CD4-positive, CD25-positive, alpha-beta regulatory T cell (primary cell): ENCODE measurements around the gene UBL5. TPM values are rescaled to one million over a fixed set of nuclear protein-coding genes. Genes with fewer than 3 reads are reported as not detected.

Experiments used
- polyA plus RNA-seq, 4 donors: library from polyadenylated mRNA; unstranded; fragments of 300-500 nt; fragmentation: Illumina TruSeq; gene quantifications; one replicate each; pipeline ENCODE4 v1.2.3, GENCODE V29; 2021
- total RNA-seq: library from RNA; stranded (reverse); gene quantifications from one replicate; pipeline ENCODE4 v1.2.3, GENCODE V29; 2022

UBL5 gene
- total and polyA plus RNA-seq, 5 donors from 2014 or later, result 234 to 952 (median 820) TPM

Other genes with a start within 250 kb of the UBL5 start
- 23.8 TPM for gene ZNF121, start 243.4 kb upstream of the UBL5 start, total RNA-seq
- gene ZNF121, start 243.4 kb upstream of the UBL5 start, polyA plus RNA-seq, result 1 to 10 TPM; 1.6 to 5.4 (median 4.4) TPM
- gene ZNF561, start 206.7 kb upstream of the UBL5 start, total RNA-seq, result 36.6 TPM
- 10 to 100 TPM; 17.0 to 25.2 (median 22.8) TPM for gene ZNF561, start 206.7 kb upstream of the UBL5 start, polyA plus RNA-seq
- gene ZNF562, start 152.8 kb upstream of the UBL5 start, total RNA-seq, result 13.5 TPM
- 1 to 10 TPM; 2.0 to 5.0 (median 3.3) TPM for gene ZNF562, start 152.8 kb upstream of the UBL5 start, polyA plus RNA-seq
- gene ZNF846, start 59.2 kb upstream of the UBL5 start, total RNA-seq, result 8.4 TPM
- gene ZNF846, start 59.2 kb upstream of the UBL5 start, polyA plus RNA-seq, result 1 to 10 TPM; 3.6 to 6.4 (median 3.9) TPM
- gene FBXL12, start 8.8 kb upstream of the UBL5 start, total RNA-seq, result 34.8 TPM
- 10 to 100 TPM in 1 of 4 donors, 1 to 10 TPM in 3; 7.8 to 15.9 (median 9.5) TPM for gene FBXL12, start 8.8 kb upstream of the UBL5 start, polyA plus RNA-seq
- 72.0 TPM for gene PIN1, start 7.4 kb downstream of the UBL5 start, total RNA-seq
- gene PIN1, start 7.4 kb downstream of the UBL5 start, polyA plus RNA-seq, result 100 to 1,000 TPM in 3 of 4 donors, 10 to 100 TPM in 1; 87.9 to 135 (median 113) TPM
- 7.7 TPM for gene OLFM2, start 108.6 kb downstream of the UBL5 start, total RNA-seq
- gene OLFM2, start 108.6 kb downstream of the UBL5 start, polyA plus RNA-seq, result 10 to 100 TPM; 14.2 to 22.4 (median 14.6) TPM
- gene COL5A3, start 182.6 kb downstream of the UBL5 start, total RNA-seq, result 2.1 TPM
- under 1 TPM in 1 of 4 donors, not detected in 3; 0.35 TPM for gene COL5A3, start 182.6 kb downstream of the UBL5 start, polyA plus RNA-seq
- gene RDH8, start 185.6 kb downstream of the UBL5 start, total RNA-seq, result not detected
- not detected for gene RDH8, start 185.6 kb downstream of the UBL5 start, polyA plus RNA-seq